Loucy (cell line): ENCODE results near the gene P2RX7.

Experiments
- H2AFZ ChIP-seq: fragments of 200-600 bp; sonication (generic); 2 replicates; pipeline ENCODE4 v1.6.0; 2016; ENCODE audit warnings: antibody characterized with exemption, mild to moderate bottlenecking, low read length, moderate library complexity
- H3F3A ChIP-seq: fragments of 200-600 bp; 2 replicates; pipeline ENCODE4 v1.6.0; 2016; ENCODE audit warnings: antibody characterized with exemption, low read depth, mild to moderate bottlenecking
- H3K27me3 ChIP-seq: fragments of 200-600 bp; sonication (generic); 2 replicates; pipeline ENCODE4 v1.6.1; 2014; ENCODE audit warnings: low read length, mild to moderate bottlenecking; ENCODE audit not compliant: insufficient read depth, poor library complexity, severe bottlenecking
- H3K36me3 ChIP-seq: fragments of 200-600 bp; sonication (generic); 2 replicates; pipeline ENCODE4 v1.6.1; 2016; ENCODE audit warnings: low read length; ENCODE audit not compliant: insufficient read depth
- H3K4me1 ChIP-seq: fragments of 200-600 bp; sonication (generic); 2 replicates; pipeline ENCODE4 v1.5.1; 2014; ENCODE audit warnings: low read length, mild to moderate bottlenecking; ENCODE audit not compliant: insufficient read depth, poor library complexity, severe bottlenecking
- H3K4me2 ChIP-seq: fragments of 200-600 bp; sonication (generic); 2 replicates; pipeline ENCODE4 v1.6.0; 2014; ENCODE audit warnings: antibody characterized with exemption, low read length, low read depth, mild to moderate bottlenecking; ENCODE audit not compliant: poor library complexity, severe bottlenecking
- H3K4me3 ChIP-seq: fragments of 200-600 bp; sonication (generic); 2 replicates; pipeline ENCODE4 v1.5.1; 2014; ENCODE audit warnings: low read length, mild to moderate bottlenecking, mixed read lengths; ENCODE audit not compliant: poor library complexity, severe bottlenecking
- H3K79me2 ChIP-seq: fragments of 200-600 bp; sonication (generic); 2 replicates; pipeline ENCODE4 v1.6.1; 2014; ENCODE audit warnings: low read length; ENCODE audit not compliant: insufficient read depth
- H3K9ac ChIP-seq: fragments of 200-600 bp; sonication (generic); 2 replicates; pipeline ENCODE4 v1.6.0; 2014; ENCODE audit warnings: mild to moderate bottlenecking, low read depth, low read length, moderate library complexity; ENCODE audit not compliant: poor library complexity, severe bottlenecking
- H3K9me2 ChIP-seq: fragments of 200-600 bp; sonication (generic); replicated peaks from 2 replicates; pipeline ENCODE4 v1.6.1; 2016; ENCODE audit warnings: low read depth, low read length, mixed read lengths
- H3K9me3 ChIP-seq: fragments of 200-600 bp; sonication (generic); 2 replicates; pipeline ENCODE4 v1.6.1; 2014; ENCODE audit warnings: mild to moderate bottlenecking, antibody characterized with exemption, low read length, low read depth; ENCODE audit not compliant: insufficient read depth
- H4K20me1 ChIP-seq: fragments of 200-600 bp; sonication (generic); 2 replicates; pipeline ENCODE4 v1.6.0; 2014; ENCODE audit warnings: antibody characterized with exemption, low read length, mild to moderate bottlenecking; ENCODE audit not compliant: insufficient read depth, poor library complexity, severe bottlenecking
- CTCF ChIP-seq: fragments of 200-600 bp; sonication (generic); conservative IDR thresholded peaks from 2 replicates; pipeline ENCODE4 v1.5.1; 2014; ENCODE audit warnings: mild to moderate bottlenecking, antibody characterized with exemption, low read length
- EZH2phosphoT487 ChIP-seq: fragments of 200-600 bp; IDR thresholded peaks from 2 replicates; pipeline ENCODE4 v1.6.1; 2018; ENCODE audit warnings: antibody characterized with exemption, mild to moderate bottlenecking, moderate library complexity, borderline replicate concordance

P2RX7 gene

GRCh38 chr12:121214855-121215745, 82.4 kb downstream of the P2RX7 start:
- Histone ChIP-seq H3K36me3 (no peaks in the 10 kb centered on the region), H3K4me1 (peaks cover 24% of the 10 kb centered on the region), H3K4me3 (no peak overlapping the region), H3F3A (no peaks in the 10 kb centered on the region), H3K27me3 (no peaks in the 10 kb centered on the region), H3K9me3 (no peaks in the 10 kb centered on the region), H3K9me2 (no peaks in the 10 kb centered on the region), H4K20me1 (no peaks in the 10 kb centered on the region), H2AFZ (no peak overlapping the region), H3K4me2 (peak overlapping the region; percentile 38), H3K9ac (no peak overlapping the region), H3K79me2 (peaks cover 43% of the 10 kb centered on the region)
- TF ChIP-seq CTCF (no peak), EZH2phosphoT487 (no peak)

- Histone ChIP-seq H3K9ac (no peak overlapping the region), H3K9me3 (no peaks in the 10 kb centered on the region), H3K9me2 (no peaks in the 10 kb centered on the region), H4K20me1 (no peaks in the 10 kb centered on the region), H3K27me3 (no peaks in the 10 kb centered on the region), H3K79me2 (peaks cover 34% of the 10 kb centered on the region), H3K4me3 (no peak overlapping the region), H3K36me3 (no peaks in the 10 kb centered on the region), H3K4me1 (peaks cover 17% of the 10 kb centered on the region), H3F3A (no peaks in the 10 kb centered on the region), H2AFZ (no peak overlapping the region), H3K4me2 (no peak overlapping the region)
- TF ChIP-seq EZH2phosphoT487 (no peak), CTCF (no peak)
These were observed 83.4 kb downstream of the P2RX7 start for GRCh38 chr12:121216102-121216501.

- H3K9me2 ChIP-seq = no peaks in the 10 kb centered on the region
- H3K4me1 ChIP-seq = peaks cover 13% of the 10 kb centered on the region
- H3K9me3 ChIP-seq = no peaks in the 10 kb centered on the region
- no peaks in the 10 kb centered on the region for H3K27me3 ChIP-seq
- H3K79me2 ChIP-seq = peaks cover 25% of the 10 kb centered on the region
- H3K36me3 ChIP-seq = no peaks in the 10 kb centered on the region
- no peak overlapping the region for H3K4me3 ChIP-seq
- H3K9ac ChIP-seq = no peak overlapping the region
- no peak overlapping the region for H3K4me2 ChIP-seq
- TF ChIP-seq CTCF (no peak), EZH2phosphoT487 (no peak)
- H4K20me1 ChIP-seq = no peaks in the 10 kb centered on the region
- H2AFZ ChIP-seq = no peak overlapping the region
- no peaks in the 10 kb centered on the region for H3F3A ChIP-seq
These were observed 84.4 kb downstream of the P2RX7 start for GRCh38 chr12:121217063-121217462.
